Neural cell (in vitro differentiated cells): ENCODE data around the gene FBXL17.

ENCODE experiments used
- CTCF ChIP-seq: fragments of 450-650 bp; IDR thresholded peaks from 2 replicates; pipeline ENCODE4 v1.5.1; 2014; ENCODE audit warnings: antibody characterized with exemption, mild to moderate bottlenecking, moderate library complexity; ENCODE audit not compliant: poor library complexity, severe bottlenecking
- EP300 ChIP-seq: fragments of 450-650 bp; conservative IDR thresholded peaks from 2 replicates; pipeline ENCODE4 v1.6.1; 2014; ENCODE audit warnings: antibody characterized with exemption, mild to moderate bottlenecking, moderate library complexity; ENCODE audit not compliant: poor library complexity, severe bottlenecking
- EZH2 ChIP-seq: fragments of 200-600, 300-800 bp; shearing (Covaris generic), sonication (generic); IDR thresholded peaks from 2 replicates; pipeline ENCODE4 v1.6.1; 2014; ENCODE audit warnings: antibody characterized with exemption, low read length, borderline replicate concordance, mild to moderate bottlenecking; ENCODE audit not compliant: insufficient read depth, poor library complexity, severe bottlenecking
- POLR2AphosphoS5 ChIP-seq: IDR thresholded peaks from 2 replicates; pipeline ENCODE4 v1.6.1; 2012
- RAD21 ChIP-seq: fragments of 450-650 bp; conservative IDR thresholded peaks from 2 replicates; pipeline ENCODE4 v1.6.1; 2014; ENCODE audit warnings: antibody characterized with exemption, mild to moderate bottlenecking, moderate library complexity
- REST ChIP-seq: IDR thresholded peaks from 2 replicates; pipeline ENCODE4 v1.6.1; 2012; ENCODE audit warnings: borderline replicate concordance
- SMC3 ChIP-seq: fragments of 450-650 bp; conservative IDR thresholded peaks from 2 replicates; pipeline ENCODE4 v1.6.1; 2014; ENCODE audit warnings: antibody characterized with exemption, mild to moderate bottlenecking, moderate library complexity; ENCODE audit not compliant: poor library complexity
- TAF1 ChIP-seq: IDR thresholded peaks from 2 replicates; pipeline ENCODE4 v1.6.1; 2012; ENCODE audit warnings: low read depth

- TF ChIP-seq CTCF (no peak), TAF1 (no peak), POLR2AphosphoS5 (no peak), REST (no peak), RAD21 (no peak), EZH2 (no peak), SMC3 (no peak), EP300 (no peak)
Observed at GRCh38 chr5:108259306-108259705, 122.6 kb downstream of the FBXL17 start.
